Measurements from ENCODE around the gene IL31.

DNA sequence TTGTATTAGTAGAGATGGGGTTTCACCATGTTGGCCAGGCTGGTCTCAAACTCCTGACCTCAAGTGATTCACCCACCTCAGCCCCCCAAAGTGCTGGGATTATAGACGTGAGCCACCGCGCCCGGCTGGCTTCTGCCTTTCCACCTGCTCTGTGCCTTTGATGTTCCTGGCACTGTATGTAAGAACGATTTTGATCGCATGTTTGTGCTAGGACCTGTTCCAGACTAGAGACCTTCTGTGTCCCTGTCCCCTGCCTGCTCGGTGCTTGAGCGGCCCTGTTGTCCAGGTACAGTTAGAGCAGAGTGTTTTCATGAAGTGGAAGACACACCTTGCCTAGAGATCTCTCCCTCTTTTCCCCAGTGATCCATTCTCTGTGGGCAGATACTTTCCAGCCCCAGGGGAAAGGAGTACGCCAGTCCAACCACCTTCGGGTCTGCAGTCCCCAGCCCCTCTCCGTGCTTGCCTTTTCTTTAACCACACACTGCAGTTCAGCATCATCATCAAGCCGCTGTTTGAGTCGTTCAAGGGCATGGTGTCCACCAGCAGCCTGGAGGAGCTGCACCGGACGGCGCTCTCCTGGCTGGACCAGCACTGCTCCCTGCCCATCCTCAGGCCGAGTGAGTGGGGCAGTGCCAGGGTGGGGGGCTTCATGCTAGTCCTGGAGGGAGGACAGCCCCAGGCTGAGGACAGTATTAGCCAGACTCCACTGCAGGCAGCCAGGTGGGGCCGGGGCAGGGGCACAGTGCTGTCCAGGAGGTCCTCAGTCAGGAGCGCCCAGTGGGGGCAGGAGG lies 33.4 kb downstream of the IL31 start:
- TF ChIP-seq TAF1 (IDR thresholded peaks at IDR 0.05; ENCODE audit: borderline replicate concordance, insufficient read depth, low read length): no peak
- no peak for TF ChIP-seq POLR2AphosphoS5 (IDR thresholded peaks at IDR 0.05; ENCODE audit: low read depth, low read length)
- TF ChIP-seq, protein P1, sequence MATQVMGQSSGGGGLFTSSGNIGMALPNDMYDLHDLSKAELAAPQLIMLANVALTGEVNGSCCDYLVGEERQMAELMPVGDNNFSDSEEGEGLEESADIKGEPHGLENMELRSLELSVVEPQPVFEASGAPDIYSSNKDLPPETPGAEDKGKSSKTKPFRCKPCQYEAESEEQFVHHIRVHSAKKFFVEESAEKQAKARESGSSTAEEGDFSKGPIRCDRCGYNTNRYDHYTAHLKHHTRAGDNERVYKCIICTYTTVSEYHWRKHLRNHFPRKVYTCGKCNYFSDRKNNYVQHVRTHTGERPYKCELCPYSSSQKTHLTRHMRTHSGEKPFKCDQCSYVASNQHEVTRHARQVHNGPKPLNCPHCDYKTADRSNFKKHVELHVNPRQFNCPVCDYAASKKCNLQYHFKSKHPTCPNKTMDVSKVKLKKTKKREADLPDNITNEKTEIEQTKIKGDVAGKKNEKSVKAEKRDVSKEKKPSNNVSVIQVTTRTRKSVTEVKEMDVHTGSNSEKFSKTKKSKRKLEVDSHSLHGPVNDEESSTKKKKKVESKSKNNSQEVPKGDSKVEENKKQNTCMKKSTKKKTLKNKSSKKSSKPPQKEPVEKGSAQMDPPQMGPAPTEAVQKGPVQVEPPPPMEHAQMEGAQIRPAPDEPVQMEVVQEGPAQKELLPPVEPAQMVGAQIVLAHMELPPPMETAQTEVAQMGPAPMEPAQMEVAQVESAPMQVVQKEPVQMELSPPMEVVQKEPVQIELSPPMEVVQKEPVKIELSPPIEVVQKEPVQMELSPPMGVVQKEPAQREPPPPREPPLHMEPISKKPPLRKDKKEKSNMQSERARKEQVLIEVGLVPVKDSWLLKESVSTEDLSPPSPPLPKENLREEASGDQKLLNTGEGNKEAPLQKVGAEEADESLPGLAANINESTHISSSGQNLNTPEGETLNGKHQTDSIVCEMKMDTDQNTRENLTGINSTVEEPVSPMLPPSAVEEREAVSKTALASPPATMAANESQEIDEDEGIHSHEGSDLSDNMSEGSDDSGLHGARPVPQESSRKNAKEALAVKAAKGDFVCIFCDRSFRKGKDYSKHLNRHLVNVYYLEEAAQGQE (IDR thresholded peaks at IDR 0.05; ENCODE audit: insufficient read depth in 1 of 2, low read depth in 2 of 2, low read length in 2 of 2): no peak

Measured in PFSK-1 (cell line).